Kidney (tissue), 14 donors: ENCODE measurements around the gene PPFIA4. TPM values are rescaled to one million over a fixed set of nuclear protein-coding genes. Genes with fewer than 3 reads are reported as not detected.

Experiments
- DNase-seq, 5 donors: peaks; one replicate each; pipeline ENCODE4 v3.0.0-alpha.2; 2013 to 2020
- FAIRE-seq: peaks from 2 replicates; lab custom pipeline; 2012; peaks lifted over from hg19 to GRCh38; lab: Jason Lieb, UNC
- H3K27ac ChIP-seq, 2 donors: one replicate each; pipeline ENCODE4 v1.7.0; 2013; ENCODE audit warnings: low read depth in 2 of 2, low read length in 2 of 2, inconsistent platforms in 1 of 2
- H3K27me3 ChIP-seq: one replicate; pipeline ENCODE4 v1.7.1; 2013; ENCODE audit warnings: low read length, inconsistent platforms; ENCODE audit not compliant: control insufficient read depth, insufficient read depth
- H3K36me3 ChIP-seq, 3 donors: one replicate each; pipeline versions ENCODE4 v1.7.0 to v1.7.1; 2013; ENCODE audit warnings: low read length in 3 of 3, control low read depth in 1 of 3, inconsistent platforms in 1 of 3; ENCODE audit not compliant: insufficient read depth in 3 of 3, control insufficient read depth in 2 of 3
- H3K4me1 ChIP-seq, 3 donors: one replicate each; pipeline versions ENCODE4 v1.7.0 to v1.7.1; 2013; ENCODE audit warnings: low read length in 3 of 3, inconsistent platforms in 1 of 3, low read depth in 1 of 3; ENCODE audit not compliant: control insufficient read depth in 2 of 3, insufficient read depth in 2 of 3
- H3K4me3 ChIP-seq, 3 donors: one replicate each; pipeline versions ENCODE4 v1.7.0 to v1.8.1; 2013; ENCODE audit warnings: low read length in 3 of 3, control low read depth in 1 of 3, inconsistent platforms in 1 of 3
- H3K9ac ChIP-seq, 3 donors: one replicate each; pipeline versions ENCODE4 v1.7.0 to v1.7.1; 2013; ENCODE audit warnings: low read length in 3 of 3, control low read depth in 1 of 3, inconsistent platforms in 1 of 3
- H3K9me3 ChIP-seq, 3 donors: one replicate each; pipeline versions ENCODE4 v1.7.0 to v1.7.1; 2013; ENCODE audit warnings: low read length in 3 of 3, control low read depth in 1 of 3, inconsistent platforms in 1 of 3; ENCODE audit not compliant: control insufficient read depth in 2 of 3, insufficient read depth in 1 of 3
- intact Hi-C: fragments of 100-400 bp; cut with DNase I; formaldehyde crosslinking; loops from one replicate; pipeline ENCODE4 v1.11.1; 2022
- polyA plus RNA-seq: library from polyadenylated mRNA; stranded (reverse); fragments of 350-450 nt; fragmentation: Illumina TruSeq; extraction: RNeasy Lipid Tissue Mini Kit (QIAGEN cat#74804); gene quantifications from one replicate; pipeline ENCODE4 v1.2.3, GENCODE V29; 2014; ENCODE audit warnings: low read depth, low replicate concordance; ENCODE audit not compliant: insufficient read depth
- total RNA-seq: library from RNA; stranded (reverse); fragmentation: NEBNext Ultra II Directional; extraction: Animal tissue kit (Norgen Biotek cat#: 25700); gene quantifications from one replicate; pipeline ENCODE4 v1.2.1, GENCODE V29; 2021
- TF ChIP-seq, protein P1 (sequence below): IDR thresholded peaks from 3 replicates; pipeline ENCODE4 v1.5.1; 2012; ENCODE audit warnings: mild to moderate bottlenecking, moderate library complexity, borderline replicate concordance; ENCODE audit not compliant: insufficient read depth; ENCODE audit errors: extremely low read depth
- donor health status: control.
- donor health status: control.
- donor health status: control.
- donor health status: control.
- donor health status: control.
- donor health status: DM: yes; HTN: yes; CAD: no.
- donor health status: Normal renal cell carcinoma (clear cell type).

PPFIA4 gene
- total and polyA plus RNA-seq, 2 donors from 2014 or later = 1.7 to 5.2 TPM

DNA sequence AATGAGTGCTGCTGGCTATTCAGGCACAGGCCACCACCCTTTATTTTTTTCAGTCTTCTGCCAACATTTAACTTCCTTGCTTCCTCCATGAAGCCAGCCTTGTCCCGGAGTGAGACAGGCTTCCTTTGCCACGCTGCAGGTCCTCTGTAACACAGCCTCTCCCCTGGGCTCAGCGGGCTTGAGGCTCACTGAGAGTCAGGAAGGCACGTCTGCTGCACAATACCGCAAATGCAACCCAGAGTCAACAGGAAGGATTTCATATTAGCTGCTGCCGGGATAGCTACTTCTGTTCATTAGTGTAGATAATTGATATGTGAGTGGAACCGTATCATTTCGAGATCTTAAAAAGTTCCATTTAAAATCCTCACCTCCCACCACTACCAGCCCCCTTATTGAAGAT lies 37.0 kb downstream of the PPFIA4 start:
- Histone ChIP-seq H3K9me3 (no peaks in the 10 kb centered on the region), H3K4me3 (no peak overlapping the region), H3K4me1 (peaks cover 0 to 8% (median under 1%) of the 10 kb centered on the region in 3 donors), H3K27ac (no peak overlapping the region), H3K36me3 (no peaks in the 10 kb centered on the region), H3K9ac (no peak overlapping the region), H3K27me3 (no peaks in the 10 kb centered on the region)
- intact Hi-C loops = no loop called here
- no peak for FAIRE-seq
- TF ChIP-seq, protein P1, sequence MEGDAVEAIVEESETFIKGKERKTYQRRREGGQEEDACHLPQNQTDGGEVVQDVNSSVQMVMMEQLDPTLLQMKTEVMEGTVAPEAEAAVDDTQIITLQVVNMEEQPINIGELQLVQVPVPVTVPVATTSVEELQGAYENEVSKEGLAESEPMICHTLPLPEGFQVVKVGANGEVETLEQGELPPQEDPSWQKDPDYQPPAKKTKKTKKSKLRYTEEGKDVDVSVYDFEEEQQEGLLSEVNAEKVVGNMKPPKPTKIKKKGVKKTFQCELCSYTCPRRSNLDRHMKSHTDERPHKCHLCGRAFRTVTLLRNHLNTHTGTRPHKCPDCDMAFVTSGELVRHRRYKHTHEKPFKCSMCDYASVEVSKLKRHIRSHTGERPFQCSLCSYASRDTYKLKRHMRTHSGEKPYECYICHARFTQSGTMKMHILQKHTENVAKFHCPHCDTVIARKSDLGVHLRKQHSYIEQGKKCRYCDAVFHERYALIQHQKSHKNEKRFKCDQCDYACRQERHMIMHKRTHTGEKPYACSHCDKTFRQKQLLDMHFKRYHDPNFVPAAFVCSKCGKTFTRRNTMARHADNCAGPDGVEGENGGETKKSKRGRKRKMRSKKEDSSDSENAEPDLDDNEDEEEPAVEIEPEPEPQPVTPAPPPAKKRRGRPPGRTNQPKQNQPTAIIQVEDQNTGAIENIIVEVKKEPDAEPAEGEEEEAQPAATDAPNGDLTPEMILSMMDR = no peak
- DNase-seq = no peak

DNA sequence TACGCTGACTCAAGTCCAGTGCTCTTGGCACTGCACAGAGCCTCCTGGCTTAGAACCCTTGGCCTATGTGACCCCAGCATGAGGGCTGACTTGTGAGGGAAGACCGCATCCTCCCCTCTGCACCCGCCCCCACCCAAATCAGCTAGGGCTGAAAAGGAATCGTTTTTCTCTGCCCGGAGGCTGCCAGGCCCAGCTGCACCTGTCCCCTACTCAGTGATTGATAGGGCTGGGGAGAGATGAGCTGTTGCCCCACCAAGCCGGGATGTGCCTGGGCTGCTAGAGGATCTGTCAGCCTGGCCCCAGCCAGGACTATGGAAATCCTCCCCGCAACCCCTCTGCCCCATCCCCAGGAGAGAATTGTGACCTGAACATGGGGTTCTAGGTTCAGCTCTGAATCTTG lies 38.9 kb downstream of the PPFIA4 start:
- Histone ChIP-seq H3K4me3 (no peak overlapping the region), H3K27me3 (no peaks in the 10 kb centered on the region), H3K4me1 (peaks cover 0 to 13% (median 5%) of the 10 kb centered on the region in 3 donors), H3K27ac (no peak overlapping the region), H3K36me3 (no peaks in the 10 kb centered on the region), H3K9me3 (no peaks in the 10 kb centered on the region), H3K9ac (no peak overlapping the region)
- intact Hi-C loops = no loop called here
- TF ChIP-seq, protein P1 = no peak
- DNase-seq (peak in 2 of 5 donors; percentile 24 to 42), FAIRE-seq (no peak)

DNA sequence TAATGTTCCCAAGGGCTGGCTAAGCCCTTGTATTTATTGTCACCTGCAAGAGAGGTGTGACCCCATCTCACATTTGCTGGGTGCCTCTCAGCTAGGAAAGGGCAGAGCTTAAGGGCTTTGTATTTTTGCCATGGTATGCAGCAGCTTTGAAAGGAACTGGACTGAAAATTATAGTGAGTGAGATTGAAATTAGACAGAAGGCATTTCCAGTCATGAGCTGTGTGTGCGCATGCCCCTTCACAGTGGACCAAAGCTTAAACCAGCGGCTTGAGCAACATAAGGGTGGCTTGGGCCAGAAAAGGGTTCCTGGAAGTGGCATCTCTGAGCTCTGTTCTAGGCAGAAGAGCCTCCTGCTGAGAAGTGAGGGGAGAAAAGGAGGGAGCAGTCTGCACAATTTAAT lies 39.7 kb downstream of the PPFIA4 start:
- Histone ChIP-seq H3K36me3 (no peaks in the 10 kb centered on the region), H3K27me3 (no peaks in the 10 kb centered on the region), H3K4me1 (peaks cover 0 to 13% (median 5%) of the 10 kb centered on the region in 3 donors), H3K27ac (no peak overlapping the region), H3K9me3 (no peaks in the 10 kb centered on the region), H3K9ac (no peak overlapping the region), H3K4me3 (no peak overlapping the region)
- DNase-seq (no peak), FAIRE-seq (no peak)
- TF ChIP-seq, protein P1 = no peak
- intact Hi-C loops = no loop called here

DNA sequence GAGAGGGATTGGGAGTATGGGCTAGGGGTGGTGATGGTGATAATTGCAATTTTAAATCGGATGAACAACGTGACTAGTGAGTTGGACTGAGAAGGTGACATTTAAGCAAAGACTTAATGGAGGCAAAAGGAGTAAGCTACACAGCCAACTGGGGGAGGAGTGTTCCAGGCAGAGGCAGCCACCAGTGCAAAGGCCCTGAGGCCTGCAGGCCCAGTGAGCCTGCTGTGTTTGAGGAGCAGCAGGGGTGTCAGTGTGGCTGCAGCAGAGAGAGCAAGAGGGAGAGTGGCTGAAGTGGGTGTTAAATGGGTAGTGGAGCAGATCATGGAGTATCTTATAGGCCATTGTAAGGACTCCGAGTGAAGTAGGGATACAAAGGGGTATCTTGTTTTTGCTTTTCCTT lies 40.7 kb downstream of the PPFIA4 start:
- Histone ChIP-seq H3K27ac (no peak overlapping the region), H3K9ac (no peak overlapping the region), H3K27me3 (no peaks in the 10 kb centered on the region), H3K4me3 (no peak overlapping the region), H3K9me3 (no peaks in the 10 kb centered on the region), H3K4me1 (peaks cover 0 to 13% (median 5%) of the 10 kb centered on the region in 3 donors), H3K36me3 (no peaks in the 10 kb centered on the region)
- DNase-seq (no peak), FAIRE-seq (no peak)
- intact Hi-C loops = no loop called here
- TF ChIP-seq, protein P1 = no peak
